Measurements from ENCODE around the gene MAP2K7.

The MAP2K7 gene

DNA sequence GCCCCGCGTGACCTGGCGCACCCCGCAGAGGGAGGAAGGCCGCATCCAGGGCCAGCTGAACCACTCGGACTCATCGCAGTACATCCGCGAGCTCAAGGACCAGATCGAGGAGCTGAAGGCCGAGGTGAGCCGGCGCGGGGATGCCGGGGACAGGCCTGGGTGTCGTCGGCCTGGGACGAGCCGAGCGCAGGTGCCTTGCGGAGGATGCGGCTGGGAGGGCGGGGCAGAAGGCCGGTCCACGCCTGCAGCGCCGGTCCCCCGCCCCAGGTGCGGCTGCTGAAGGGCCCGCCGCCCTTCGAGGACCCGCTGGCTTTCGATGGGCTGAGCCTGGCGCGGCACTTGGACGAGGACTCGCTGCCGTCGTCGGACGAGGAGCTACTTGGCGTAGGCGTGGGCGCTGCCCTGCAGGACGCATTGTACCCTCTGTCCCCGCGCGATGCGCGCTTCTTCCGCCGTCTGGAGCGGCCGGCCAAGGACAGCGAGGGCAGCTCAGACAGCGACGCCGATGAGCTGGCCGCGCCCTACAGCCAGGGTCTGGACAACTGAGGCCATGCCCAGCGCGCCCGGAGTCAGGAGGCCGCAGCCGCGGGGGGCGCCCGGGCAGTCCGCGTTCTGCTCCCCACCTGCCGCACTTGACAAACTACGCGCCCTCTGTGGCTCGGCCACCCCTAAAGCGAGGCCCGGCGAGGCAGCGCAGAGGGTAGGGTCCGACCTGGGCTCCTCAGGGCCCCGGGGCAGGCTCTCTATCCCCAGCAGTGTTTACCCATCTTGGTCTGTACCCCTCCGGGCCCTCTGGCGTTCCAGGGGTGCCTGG lies 40.3 kb upstream of the MAP2K7 start:
- ATAC-seq: no peak
- TF ChIP-seq TOX (CRISPR knock-in tag; IDR thresholded peaks at IDR 0.05; ENCODE audit: borderline replicate concordance) (no peak), ZNF70 (CRISPR knock-in tag; IDR thresholded peaks at IDR 0.05) (no peak), ARNTL (CRISPR knock-in tag; IDR thresholded peaks at IDR 0.05; ENCODE audit: borderline replicate concordance, low read depth) (no peak)
- TF ChIP-seq, protein P1, sequence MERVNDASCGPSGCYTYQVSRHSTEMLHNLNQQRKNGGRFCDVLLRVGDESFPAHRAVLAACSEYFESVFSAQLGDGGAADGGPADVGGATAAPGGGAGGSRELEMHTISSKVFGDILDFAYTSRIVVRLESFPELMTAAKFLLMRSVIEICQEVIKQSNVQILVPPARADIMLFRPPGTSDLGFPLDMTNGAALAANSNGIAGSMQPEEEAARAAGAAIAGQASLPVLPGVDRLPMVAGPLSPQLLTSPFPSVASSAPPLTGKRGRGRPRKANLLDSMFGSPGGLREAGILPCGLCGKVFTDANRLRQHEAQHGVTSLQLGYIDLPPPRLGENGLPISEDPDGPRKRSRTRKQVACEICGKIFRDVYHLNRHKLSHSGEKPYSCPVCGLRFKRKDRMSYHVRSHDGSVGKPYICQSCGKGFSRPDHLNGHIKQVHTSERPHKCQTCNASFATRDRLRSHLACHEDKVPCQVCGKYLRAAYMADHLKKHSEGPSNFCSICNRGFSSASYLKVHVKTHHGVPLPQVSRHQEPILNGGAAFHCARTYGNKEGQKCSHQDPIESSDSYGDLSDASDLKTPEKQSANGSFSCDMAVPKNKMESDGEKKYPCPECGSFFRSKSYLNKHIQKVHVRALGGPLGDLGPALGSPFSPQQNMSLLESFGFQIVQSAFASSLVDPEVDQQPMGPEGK (CRISPR knock-in tag; IDR thresholded peaks at IDR 0.05; ENCODE audit: borderline replicate concordance): no peak
- TF ChIP-seq, protein P2, sequence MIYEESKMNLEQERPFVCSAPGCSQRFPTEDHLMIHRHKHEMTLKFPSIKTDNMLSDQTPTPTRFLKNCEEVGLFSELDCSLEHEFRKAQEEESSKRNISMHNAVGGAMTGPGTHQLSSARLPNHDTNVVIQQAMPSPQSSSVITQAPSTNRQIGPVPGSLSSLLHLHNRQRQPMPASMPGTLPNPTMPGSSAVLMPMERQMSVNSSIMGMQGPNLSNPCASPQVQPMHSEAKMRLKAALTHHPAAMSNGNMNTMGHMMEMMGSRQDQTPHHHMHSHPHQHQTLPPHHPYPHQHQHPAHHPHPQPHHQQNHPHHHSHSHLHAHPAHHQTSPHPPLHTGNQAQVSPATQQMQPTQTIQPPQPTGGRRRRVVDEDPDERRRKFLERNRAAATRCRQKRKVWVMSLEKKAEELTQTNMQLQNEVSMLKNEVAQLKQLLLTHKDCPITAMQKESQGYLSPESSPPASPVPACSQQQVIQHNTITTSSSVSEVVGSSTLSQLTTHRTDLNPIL (CRISPR knock-in tag; IDR thresholded peaks at IDR 0.05; ENCODE audit: low read depth): no peak
- TF ChIP-seq, protein P3, sequence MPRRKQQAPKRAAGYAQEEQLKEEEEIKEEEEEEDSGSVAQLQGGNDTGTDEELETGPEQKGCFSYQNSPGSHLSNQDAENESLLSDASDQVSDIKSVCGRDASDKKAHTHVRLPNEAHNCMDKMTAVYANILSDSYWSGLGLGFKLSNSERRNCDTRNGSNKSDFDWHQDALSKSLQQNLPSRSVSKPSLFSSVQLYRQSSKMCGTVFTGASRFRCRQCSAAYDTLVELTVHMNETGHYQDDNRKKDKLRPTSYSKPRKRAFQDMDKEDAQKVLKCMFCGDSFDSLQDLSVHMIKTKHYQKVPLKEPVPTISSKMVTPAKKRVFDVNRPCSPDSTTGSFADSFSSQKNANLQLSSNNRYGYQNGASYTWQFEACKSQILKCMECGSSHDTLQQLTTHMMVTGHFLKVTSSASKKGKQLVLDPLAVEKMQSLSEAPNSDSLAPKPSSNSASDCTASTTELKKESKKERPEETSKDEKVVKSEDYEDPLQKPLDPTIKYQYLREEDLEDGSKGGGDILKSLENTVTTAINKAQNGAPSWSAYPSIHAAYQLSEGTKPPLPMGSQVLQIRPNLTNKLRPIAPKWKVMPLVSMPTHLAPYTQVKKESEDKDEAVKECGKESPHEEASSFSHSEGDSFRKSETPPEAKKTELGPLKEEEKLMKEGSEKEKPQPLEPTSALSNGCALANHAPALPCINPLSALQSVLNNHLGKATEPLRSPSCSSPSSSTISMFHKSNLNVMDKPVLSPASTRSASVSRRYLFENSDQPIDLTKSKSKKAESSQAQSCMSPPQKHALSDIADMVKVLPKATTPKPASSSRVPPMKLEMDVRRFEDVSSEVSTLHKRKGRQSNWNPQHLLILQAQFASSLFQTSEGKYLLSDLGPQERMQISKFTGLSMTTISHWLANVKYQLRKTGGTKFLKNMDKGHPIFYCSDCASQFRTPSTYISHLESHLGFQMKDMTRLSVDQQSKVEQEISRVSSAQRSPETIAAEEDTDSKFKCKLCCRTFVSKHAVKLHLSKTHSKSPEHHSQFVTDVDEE (CRISPR knock-in tag; IDR thresholded peaks at IDR 0.05): no peak

DNA sequence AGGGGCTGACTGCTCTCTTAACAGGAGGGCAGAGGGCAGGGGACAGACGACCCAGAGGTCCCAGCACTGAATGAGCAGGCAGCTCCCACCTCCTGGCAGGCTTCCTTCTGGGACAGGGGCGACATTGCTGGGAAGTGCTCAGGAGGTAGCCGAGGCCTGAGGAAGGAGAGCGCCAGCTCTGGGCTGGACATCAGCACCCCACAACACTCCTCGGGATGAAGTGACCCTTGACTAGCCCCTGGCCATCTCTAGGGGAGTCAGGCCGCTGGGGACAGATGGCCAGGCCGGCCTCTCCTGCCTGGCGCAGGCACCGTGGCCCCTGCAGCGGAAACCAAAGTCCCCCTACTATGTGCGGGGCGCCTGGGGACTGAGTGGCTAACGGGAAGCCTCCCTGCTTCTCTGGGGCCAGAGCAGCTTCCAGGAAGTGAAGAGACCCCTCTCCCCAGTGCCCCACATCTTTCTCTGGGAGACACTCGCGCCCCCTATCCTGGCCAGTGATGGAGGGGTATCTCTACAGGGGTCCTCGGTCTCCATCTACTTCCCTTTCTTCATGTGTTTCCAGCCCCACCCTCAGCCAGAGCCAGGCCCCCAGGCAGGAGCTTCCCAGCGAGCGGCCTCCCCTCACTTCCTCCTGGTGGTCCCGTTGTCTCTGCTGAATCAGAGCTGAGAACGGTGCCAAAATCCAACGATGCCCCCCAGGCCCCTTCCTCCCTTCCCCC lies 39.5 kb upstream of the MAP2K7 start:
- no peak for TF ChIP-seq PPARA (CRISPR knock-in tag; IDR thresholded peaks at IDR 0.05; ENCODE audit: borderline replicate concordance)
- no peak for TF ChIP-seq TOX (CRISPR knock-in tag; IDR thresholded peaks at IDR 0.05; ENCODE audit: borderline replicate concordance)
- TF ChIP-seq, protein P1 (CRISPR knock-in tag; IDR thresholded peaks at IDR 0.05; ENCODE audit: borderline replicate concordance): no peak
- TF ChIP-seq, protein P3 (CRISPR knock-in tag; IDR thresholded peaks at IDR 0.05): no peak
- no peak for TF ChIP-seq OSR1 (CRISPR knock-in tag; IDR thresholded peaks at IDR 0.05)
- no peak for TF ChIP-seq SNAI2 (CRISPR knock-in tag; IDR thresholded peaks at IDR 0.05)
- TF ChIP-seq, protein P2 (CRISPR knock-in tag; IDR thresholded peaks at IDR 0.05; ENCODE audit: low read depth): no peak
- ATAC-seq: no peak

DNA sequence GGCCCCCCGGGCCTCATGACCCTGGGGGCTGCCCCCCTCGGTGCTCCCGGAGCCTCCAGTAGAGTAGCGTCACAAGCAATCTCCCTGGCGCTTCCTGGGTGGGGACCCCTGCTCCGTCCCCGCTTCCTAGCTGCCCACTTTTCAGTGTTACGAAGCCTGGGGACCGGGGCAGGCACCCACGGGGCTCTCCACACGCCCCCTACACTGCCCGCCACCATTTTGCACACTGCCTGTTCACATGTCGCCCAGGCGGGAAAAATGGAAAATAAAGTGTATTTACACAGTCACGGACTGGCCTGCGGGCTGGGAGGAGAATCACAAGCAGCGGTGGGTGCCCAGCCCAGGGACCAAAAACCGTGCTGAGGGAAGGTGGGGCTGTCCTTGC lies 39.0 kb upstream of the MAP2K7 start:
- no peak for ATAC-seq
- no peak for TF ChIP-seq ZFP3 (CRISPR knock-in tag; IDR thresholded peaks at IDR 0.05)
- no peak for TF ChIP-seq ZC3H10 (CRISPR knock-in tag; IDR thresholded peaks at IDR 0.05)
- no peak for TF ChIP-seq SNAI2 (CRISPR knock-in tag; IDR thresholded peaks at IDR 0.05)
- no peak for TF ChIP-seq TOX (CRISPR knock-in tag; IDR thresholded peaks at IDR 0.05; ENCODE audit: borderline replicate concordance)
- TF ChIP-seq, protein P2 (CRISPR knock-in tag; IDR thresholded peaks at IDR 0.05; ENCODE audit: low read depth): no peak
- TF ChIP-seq ZNF565 (CRISPR knock-in tag; conservative IDR thresholded peaks at IDR 0.05; ENCODE audit: low read depth): no peak
- TF ChIP-seq ZFP30 (CRISPR knock-in tag; IDR thresholded peaks at IDR 0.05): no peak
- TF ChIP-seq GLIS3 (CRISPR knock-in tag; IDR thresholded peaks at IDR 0.05): no peak
- no peak for TF ChIP-seq ZNF8 (CRISPR knock-in tag; IDR thresholded peaks at IDR 0.05)
- TF ChIP-seq, protein P4, sequence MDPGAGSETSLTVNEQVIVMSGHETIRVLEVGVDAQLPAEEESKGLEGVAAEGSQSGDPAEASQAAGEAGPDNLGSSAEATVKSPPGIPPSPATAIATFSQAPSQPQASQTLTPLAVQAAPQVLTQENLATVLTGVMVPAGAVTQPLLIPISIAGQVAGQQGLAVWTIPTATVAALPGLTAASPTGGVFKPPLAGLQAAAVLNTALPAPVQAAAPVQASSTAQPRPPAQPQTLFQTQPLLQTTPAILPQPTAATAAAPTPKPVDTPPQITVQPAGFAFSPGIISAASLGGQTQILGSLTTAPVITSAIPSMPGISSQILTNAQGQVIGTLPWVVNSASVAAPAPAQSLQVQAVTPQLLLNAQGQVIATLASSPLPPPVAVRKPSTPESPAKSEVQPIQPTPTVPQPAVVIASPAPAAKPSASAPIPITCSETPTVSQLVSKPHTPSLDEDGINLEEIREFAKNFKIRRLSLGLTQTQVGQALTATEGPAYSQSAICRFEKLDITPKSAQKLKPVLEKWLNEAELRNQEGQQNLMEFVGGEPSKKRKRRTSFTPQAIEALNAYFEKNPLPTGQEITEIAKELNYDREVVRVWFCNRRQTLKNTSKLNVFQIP (CRISPR knock-in tag; IDR thresholded peaks at IDR 0.05; ENCODE audit: borderline replicate concordance, low read depth): no peak
- TF ChIP-seq PPARA (CRISPR knock-in tag; IDR thresholded peaks at IDR 0.05; ENCODE audit: borderline replicate concordance): no peak
- TF ChIP-seq RARB (CRISPR knock-in tag; IDR thresholded peaks at IDR 0.05): no peak
- TF ChIP-seq ESRRG (CRISPR knock-in tag; IDR thresholded peaks at IDR 0.05): no peak
